ENCODE data around the gene NEUROD4. TPM values are rescaled to one million over a fixed set of nuclear protein-coding genes. Genes with fewer than 3 reads are reported as not detected.

The NEUROD4 gene
- total RNA-seq, 2 experiments from 2014 or later: not detected

GRCh38 chr12:55017416-55017925 is 2.3 kb upstream of the NEUROD4 start:
- ATAC-seq (ENCODE audit: low read depth) (no peak), DNase-seq (no peak)
- Mint-ChIP-seq H3K27me3 (peaks cover 38% of the 10 kb centered on the region), H3K36me3 (peaks cover 3% of the 10 kb centered on the region), H3K4me1 (no peaks in the 10 kb centered on the region), H3K27ac (no peak overlapping the region), H3K9me3 (peaks cover 5% of the 10 kb centered on the region), H3K4me3 (no peak overlapping the region)
- POLR2A ChIA-PET: no interaction called here

DNA sequence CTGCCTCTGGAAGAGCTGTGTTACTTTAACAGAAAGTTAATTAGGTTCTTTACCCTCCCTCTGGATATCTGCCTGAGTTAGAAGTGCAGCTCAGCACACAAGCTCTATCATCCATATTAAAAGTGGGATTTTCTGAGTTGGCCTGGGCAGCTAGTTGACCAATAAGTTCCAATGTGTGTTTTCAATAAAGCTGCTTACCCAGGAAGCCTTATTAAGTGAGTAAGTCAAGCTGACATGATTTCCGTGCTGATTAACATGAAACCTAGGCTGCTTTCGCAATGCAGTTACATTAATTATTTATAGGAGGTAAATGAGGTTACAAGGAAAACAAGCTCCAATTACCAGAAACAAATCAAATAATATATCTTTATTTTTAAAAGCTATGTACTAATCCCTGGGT is 4.8 kb downstream of the NEUROD4 start:
- Mint-ChIP-seq H3K27me3 (peaks cover 32% of the 10 kb centered on the region), H3K9me3 (no peaks in the 10 kb centered on the region), H3K27ac (no peak overlapping the region), H3K4me3 (no peak overlapping the region), H3K4me1 (no peaks in the 10 kb centered on the region), H3K36me3 (no peaks in the 10 kb centered on the region)
- DNase-seq: no peak
- POLR2A ChIA-PET: no interaction called here
- ATAC-seq (ENCODE audit: low read depth): no peak

GRCh38 chr12:55025508-55025907 is 5.7 kb downstream of the NEUROD4 start:
- POLR2A ChIA-PET: no interaction called here
- Mint-ChIP-seq H3K4me3 (no peak overlapping the region), H3K4me1 (no peaks in the 10 kb centered on the region), H3K9me3 (no peaks in the 10 kb centered on the region), H3K27ac (no peak overlapping the region), H3K36me3 (no peaks in the 10 kb centered on the region), H3K27me3 (peaks cover 28% of the 10 kb centered on the region)
- no peak for ATAC-seq (ENCODE audit: low read depth)
- DNase-seq: no peak

GRCh38 chr12:55034218-55034617 is 14.4 kb downstream of the NEUROD4 start:
- Mint-ChIP-seq H3K36me3 (peaks cover 9% of the 10 kb centered on the region), H3K27ac (no peak overlapping the region), H3K27me3 (peaks cover 11% of the 10 kb centered on the region), H3K4me1 (peaks cover 23% of the 10 kb centered on the region), H3K9me3 (peaks cover 3% of the 10 kb centered on the region), H3K4me3 (no peak overlapping the region)
- DNase-seq (no peak), ATAC-seq (ENCODE audit: low read depth) (no peak)
- POLR2A ChIA-PET: no interaction called here

DNA sequence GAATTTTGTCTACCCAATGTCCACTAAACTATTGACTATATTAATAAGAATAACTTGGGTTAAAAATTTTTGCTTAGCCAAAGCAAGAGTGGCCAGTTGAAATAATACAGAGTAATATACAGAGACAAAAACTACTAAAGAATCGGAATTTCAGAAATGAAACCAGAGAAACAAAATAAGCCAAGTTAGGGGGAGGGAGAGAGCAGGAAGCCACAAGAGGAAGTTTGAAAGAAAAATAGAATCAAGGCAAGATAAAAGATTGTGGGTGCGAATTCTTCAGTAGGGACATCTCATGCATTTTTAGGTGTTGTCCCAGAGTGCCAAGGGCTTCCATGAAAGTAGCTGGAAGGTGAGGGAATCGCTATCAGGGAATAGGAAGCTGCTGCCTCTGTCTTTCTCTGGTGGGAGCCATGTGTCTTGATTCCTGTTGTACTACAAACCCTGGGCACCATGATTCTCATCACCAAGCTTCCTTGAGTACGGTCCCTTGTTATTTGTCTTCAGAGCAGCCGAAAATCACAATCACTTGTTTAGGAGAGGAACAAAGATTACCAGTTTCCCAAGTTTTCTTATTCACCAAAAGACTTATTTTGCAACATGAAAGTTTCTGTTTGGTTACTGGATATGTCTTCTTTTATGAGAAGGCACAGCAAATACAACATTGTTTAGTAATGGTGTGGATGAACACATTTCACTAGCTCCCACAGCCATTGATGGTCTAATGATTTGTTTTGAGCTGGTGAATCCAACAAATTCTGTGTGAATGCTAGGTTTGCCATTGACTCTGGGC is 16.7 kb downstream of the NEUROD4 start:
- H3K9me3 Mint-ChIP-seq: peaks cover 5% of the 10 kb centered on the region
- peaks cover 23% of the 10 kb centered on the region for H3K4me1 Mint-ChIP-seq
- ATAC-seq (ENCODE audit: low read depth): no peak
- POLR2A ChIA-PET: no interaction called here
- H3K4me3 Mint-ChIP-seq: peak overlapping the region; percentile 69
- H3K36me3 Mint-ChIP-seq: peaks cover 9% of the 10 kb centered on the region
- DNase-seq: no peak
- peaks cover 4% of the 10 kb centered on the region for H3K27me3 Mint-ChIP-seq
- H3K27ac Mint-ChIP-seq: peak overlapping the region; percentile 81

DNA sequence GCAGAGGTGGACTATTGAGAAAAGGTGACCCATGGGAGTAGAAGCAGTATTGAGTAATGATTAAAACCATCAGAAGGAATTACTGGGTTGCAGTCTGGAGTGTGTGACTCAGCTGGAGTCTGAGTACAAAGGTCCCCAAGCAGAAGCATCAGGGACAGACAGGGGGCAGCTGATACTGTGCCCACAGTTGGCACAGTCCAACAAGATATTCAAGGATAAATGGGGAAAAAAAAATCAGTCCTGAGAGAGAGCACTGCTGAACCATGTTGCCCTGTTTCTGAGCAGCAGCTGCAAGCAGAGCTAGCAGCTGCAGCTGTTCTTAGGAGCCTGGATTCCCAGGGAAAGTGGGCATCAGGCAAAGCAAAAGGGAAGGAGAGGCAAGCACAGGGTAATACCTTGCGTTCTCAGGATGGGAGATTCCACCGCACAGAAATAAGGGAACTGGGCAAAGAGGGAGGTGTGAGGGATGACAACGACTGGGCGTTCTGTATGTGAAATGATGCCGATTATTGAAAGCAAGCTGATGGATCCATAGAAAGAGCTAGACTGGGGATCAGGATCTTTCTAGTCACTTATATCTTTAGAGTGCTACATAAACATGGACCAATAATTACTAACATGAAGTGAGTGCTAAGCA is 17.7 kb downstream of the NEUROD4 start:
- POLR2A ChIA-PET: no interaction called here
- no peak overlapping the region for H3K4me3 Mint-ChIP-seq

GRCh38 chr12:55039395-55040354 is 19.9 kb downstream of the NEUROD4 start:
- ATAC-seq (ENCODE audit: low read depth) (no peak), DNase-seq (no peak)
- Mint-ChIP-seq H3K4me1 (peaks cover 23% of the 10 kb centered on the region), H3K9me3 (peaks cover 5% of the 10 kb centered on the region), H3K27ac (peak overlapping the region; percentile 18), H3K36me3 (peaks cover 9% of the 10 kb centered on the region), H3K4me3 (no peak overlapping the region), H3K27me3 (peaks cover 8% of the 10 kb centered on the region)
- POLR2A ChIA-PET: no interaction called here

More for the DNA sequence above, 17.7 kb downstream of the NEUROD4 start:
- Mint-ChIP-seq H3K4me1 (peaks cover 23% of the 10 kb centered on the region), H3K27me3 (peaks cover 5% of the 10 kb centered on the region), H3K36me3 (peaks cover 9% of the 10 kb centered on the region), H3K27ac (no peak overlapping the region), H3K9me3 (peaks cover 5% of the 10 kb centered on the region)
- DNase-seq: no peak
- ATAC-seq (ENCODE audit: low read depth): no peak

GRCh38 chr12:55041345-55042055 is 21.7 kb downstream of the NEUROD4 start:
- Mint-ChIP-seq H3K27me3 (peaks cover 8% of the 10 kb centered on the region), H3K9me3 (peaks cover 5% of the 10 kb centered on the region), H3K4me1 (peaks cover 12% of the 10 kb centered on the region), H3K36me3 (no peaks in the 10 kb centered on the region), H3K27ac (no peak overlapping the region), H3K4me3 (no peak overlapping the region)
- ATAC-seq (ENCODE audit: low read depth) (no peak), DNase-seq (no peak)
- POLR2A ChIA-PET: no interaction called here

DNA sequence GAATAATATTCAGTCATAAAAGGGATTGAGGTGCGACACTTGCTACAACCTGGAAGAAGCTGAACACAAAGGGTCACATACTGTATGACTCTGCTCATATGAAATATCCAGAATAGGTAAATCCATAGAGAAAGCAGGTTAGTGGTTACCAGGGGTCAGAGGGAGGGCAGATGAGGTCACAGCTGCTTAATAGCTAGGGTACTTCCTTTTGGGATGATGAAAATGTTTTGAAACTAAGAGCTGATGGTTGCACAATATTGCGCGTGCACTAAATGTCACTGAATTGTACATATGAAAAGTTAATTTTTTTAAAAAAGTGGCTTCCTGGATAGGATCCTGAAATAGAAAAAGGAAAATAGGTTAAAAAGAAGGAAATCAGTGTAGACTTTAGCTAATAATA is 23.8 kb downstream of the NEUROD4 start:
- no peak for DNase-seq
- peaks cover 6% of the 10 kb centered on the region for H3K27me3 Mint-ChIP-seq
- no peak overlapping the region for H3K27ac Mint-ChIP-seq
- peaks cover 2% of the 10 kb centered on the region for H3K9me3 Mint-ChIP-seq
- no peaks in the 10 kb centered on the region for H3K4me1 Mint-ChIP-seq
- no peak overlapping the region for H3K4me3 Mint-ChIP-seq
- no peak for ATAC-seq (ENCODE audit: low read depth)
- H3K36me3 Mint-ChIP-seq: no peaks in the 10 kb centered on the region
- POLR2A ChIA-PET: no interaction called here

DNA sequence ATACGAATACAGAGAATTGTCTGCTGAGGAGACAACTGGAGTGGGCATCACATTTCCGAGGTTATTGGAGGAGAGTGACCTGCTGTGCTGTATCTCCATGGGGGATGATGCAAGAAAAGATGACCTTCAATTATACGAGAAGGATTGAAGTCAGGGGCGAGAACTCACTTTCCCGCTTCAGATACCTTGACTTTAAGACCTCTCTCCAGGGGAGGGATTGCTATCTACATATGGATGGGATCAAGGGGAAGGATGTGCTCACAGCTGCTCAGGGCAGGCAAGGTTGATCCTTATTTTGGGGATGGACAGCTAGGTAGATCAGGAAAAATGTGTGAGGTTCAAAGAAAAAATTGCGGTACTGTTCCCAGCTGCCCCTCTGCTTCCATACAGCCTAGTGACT is 24.4 kb downstream of the NEUROD4 start:
- Mint-ChIP-seq H3K36me3 (no peaks in the 10 kb centered on the region), H3K4me1 (no peaks in the 10 kb centered on the region), H3K4me3 (no peak overlapping the region), H3K27ac (no peak overlapping the region), H3K27me3 (peaks cover 6% of the 10 kb centered on the region), H3K9me3 (peaks cover 2% of the 10 kb centered on the region)
- DNase-seq: no peak
- no peak for ATAC-seq (ENCODE audit: low read depth)
- POLR2A ChIA-PET: no interaction called here

DNA sequence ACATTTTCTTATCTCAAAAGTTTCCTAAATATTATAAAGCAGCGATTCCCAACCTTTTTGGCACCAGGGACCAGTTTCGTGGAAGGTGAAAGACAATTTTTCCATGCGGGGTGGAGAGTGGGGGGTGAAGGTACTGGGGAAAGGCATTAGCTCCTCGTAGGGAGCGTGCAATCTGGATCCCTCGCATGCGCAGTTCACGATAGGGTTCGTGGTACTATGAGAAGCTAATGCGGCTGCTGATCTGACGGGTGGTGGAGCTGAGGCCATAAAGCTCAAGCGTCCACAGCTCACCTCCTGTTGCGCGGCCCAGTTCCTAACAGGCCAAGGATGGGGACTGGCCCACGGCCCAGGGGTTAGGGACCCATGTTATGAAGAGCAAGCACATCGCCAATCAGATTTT is 29.9 kb downstream of the NEUROD4 start:
- ATAC-seq (ENCODE audit: low read depth) (no peak), DNase-seq (no peak)
- Mint-ChIP-seq H3K36me3 (no peaks in the 10 kb centered on the region), H3K27me3 (peaks cover 2% of the 10 kb centered on the region), H3K9me3 (no peaks in the 10 kb centered on the region), H3K27ac (no peak overlapping the region), H3K4me1 (no peaks in the 10 kb centered on the region), H3K4me3 (no peak overlapping the region)
- POLR2A ChIA-PET: no interaction called here

DNA sequence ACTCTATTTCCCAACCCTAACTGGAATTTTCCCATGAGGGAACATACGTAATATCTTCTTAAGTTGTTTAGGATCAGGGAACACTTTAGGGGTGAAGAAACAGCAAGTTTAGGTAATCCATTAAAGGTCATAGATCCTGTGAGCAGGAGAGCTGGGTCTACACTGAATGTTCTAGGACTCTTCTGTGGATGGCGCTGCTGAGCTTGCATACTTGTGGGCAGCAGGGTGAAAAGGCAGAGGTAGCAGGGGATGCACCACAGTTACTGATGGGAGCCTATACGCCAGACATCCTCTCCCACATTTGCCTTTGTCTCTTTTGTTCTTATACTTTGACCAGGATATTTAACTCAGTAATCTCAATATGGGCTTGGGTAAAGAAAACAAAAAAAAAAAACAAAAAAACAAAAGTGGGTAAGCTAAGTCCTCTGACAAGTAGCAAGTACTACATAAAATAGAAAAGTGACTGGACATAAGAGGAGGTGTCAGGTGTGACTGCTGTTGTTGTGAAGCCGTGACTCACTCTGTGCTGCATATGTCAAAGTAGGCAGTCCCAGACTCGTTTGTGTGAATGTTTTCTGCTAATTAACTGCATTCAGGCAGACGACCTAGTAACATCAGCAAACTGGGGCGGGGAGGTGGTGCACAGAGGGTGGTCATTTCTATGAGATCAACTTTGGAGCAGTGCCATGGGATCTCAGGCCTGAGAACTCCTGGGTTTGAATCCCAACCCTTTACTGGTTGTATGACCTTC is 31.6 kb downstream of the NEUROD4 start:
- Mint-ChIP-seq H3K36me3 (no peaks in the 10 kb centered on the region), H3K27me3 (peaks cover 6% of the 10 kb centered on the region), H3K4me1 (no peaks in the 10 kb centered on the region), H3K4me3 (no peak overlapping the region), H3K27ac (no peak overlapping the region), H3K9me3 (no peaks in the 10 kb centered on the region)
- DNase-seq: no peak
- POLR2A ChIA-PET: no interaction called here
- no peak for ATAC-seq (ENCODE audit: low read depth)

All from activated naive CD8-positive, alpha-beta T cell treated with anti-CD3 and anti-CD28 coated beads, Interleukin-2, amount 10 ng/mL, durations not matched to agents 7 days and 5 days (primary cell).